NCI-H748 treated with DMSO at 0.1 percent for 48 hours (cell line): ENCODE measurements around the gene SMCHD1.
"Not testable (repeated sequence)": the region's sequence is repeated elsewhere in the genome, so short reads cannot be mapped to it uniquely, and the experiment has no call there.

Experiments used
- DNase-seq: peaks from one replicate; lab custom pipeline; 2025; lab: John Stamatoyannopoulos, UW

SMCHD1 gene

GRCh38 chr18:2818281-2818680 lies 162.8 kb downstream of the SMCHD1 start:
- DNase-seq, result no peak

- DNase-seq, result no peak
Measured at GRCh38 chr18:2821695-2822094, 166.2 kb downstream of the SMCHD1 start.

- no peak for DNase-seq
Measured at GRCh38 chr18:2822213-2822921, 166.8 kb downstream of the SMCHD1 start.

- DNase-seq, result no peak
Measured at GRCh38 chr18:2823202-2823601, 167.7 kb downstream of the SMCHD1 start.

GRCh38 chr18:2823966-2824365 lies 168.4 kb downstream of the SMCHD1 start:
- no peak for DNase-seq

- no peak for DNase-seq
Measured at GRCh38 chr18:2824865-2825264, 169.3 kb downstream of the SMCHD1 start.

- no peak for DNase-seq
Measured at GRCh38 chr18:2825613-2826175, 170.2 kb downstream of the SMCHD1 start.

- no peak for DNase-seq
Measured at GRCh38 chr18:2826581-2826980, 171.1 kb downstream of the SMCHD1 start.

GRCh38 chr18:2827061-2827460 lies 171.5 kb downstream of the SMCHD1 start:
- DNase-seq, result no peak

GRCh38 chr18:2836118-2836517 lies 180.6 kb downstream of the SMCHD1 start:
- DNase-seq, result not testable (repeated sequence)

- not testable (repeated sequence) for DNase-seq
Measured at GRCh38 chr18:2837290-2837689, 181.8 kb downstream of the SMCHD1 start.

GRCh38 chr18:2839202-2839601 lies 183.7 kb downstream of the SMCHD1 start:
- no peak for DNase-seq

- DNase-seq, result no peak
Measured at GRCh38 chr18:2840521-2840920, 185.0 kb downstream of the SMCHD1 start.

GRCh38 chr18:2843146-2843545 lies 187.6 kb downstream of the SMCHD1 start:
- DNase-seq, result no peak

- DNase-seq, result no peak
Measured at GRCh38 chr18:2845172-2845571, 189.6 kb downstream of the SMCHD1 start.

GRCh38 chr18:2846636-2847316 lies 191.2 kb downstream of the SMCHD1 start, which contains the start of gene EMILIN2:
TSS of gene EMILIN2 (plus strand) at chr18:2847006. CDS start at chr18:2847189, 183 bp downstream.
- no peak for DNase-seq

- DNase-seq, result no peak
Measured at GRCh38 chr18:2847317-2848246, 192.1 kb downstream of the SMCHD1 start.

GRCh38 chr18:2848247-2849246 lies 193.0 kb downstream of the SMCHD1 start:
- DNase-seq, result no peak

- DNase-seq, result no peak
Measured at GRCh38 chr18:2850816-2851215, 195.3 kb downstream of the SMCHD1 start.

GRCh38 chr18:2851771-2852170 lies 196.2 kb downstream of the SMCHD1 start:
- DNase-seq, result no peak

GRCh38 chr18:2852460-2852859 lies 196.9 kb downstream of the SMCHD1 start:
- not testable (repeated sequence) for DNase-seq
